GM06990 (cell line): Measurements from ENCODE around the gene MCOLN1.
A peak's percentile ranks its signal among the peaks of the same experiment; 100 is the strongest.
"Not testable (repeated sequence)": the region's sequence is repeated elsewhere in the genome, so short reads cannot be mapped to it uniquely, and the experiment has no call there.

Experiments used
- DNase-seq: peaks from one replicate; pipeline ENCODE4 v3.0.0-alpha.2; 2011; ENCODE audit not compliant: insufficient read length; ENCODE audit errors: extremely low read depth
- H3K27me3 ChIP-seq: replicated peaks from 2 replicates; pipeline ENCODE4 v1.6.0; 2011; ENCODE audit warnings: low read length; ENCODE audit not compliant: control insufficient read depth, insufficient read depth
- H3K36me3 ChIP-seq: 2 replicates; pipeline ENCODE4 v1.5.1; 2011; ENCODE audit warnings: low read length; ENCODE audit not compliant: control insufficient read depth, insufficient read depth
- H3K4me3 ChIP-seq: replicated peaks from 2 replicates; pipeline ENCODE4 v1.5.1; 2011; ENCODE audit warnings: low read depth, mild to moderate bottlenecking, control low read depth, low read length
- CTCF ChIP-seq: IDR thresholded peaks from 2 replicates; pipeline ENCODE4 v1.5.1; 2011; ENCODE audit warnings: low read length, control low read depth, mild to moderate bottlenecking, inconsistent platforms; ENCODE audit not compliant: insufficient read depth, poor library complexity, severe bottlenecking

Gene MCOLN1

GRCh38 chr19:7533925-7534480 is 11.6 kb downstream of the MCOLN1 start:
- Histone ChIP-seq H3K27me3 (no peaks in the 10 kb centered on the region), H3K36me3 (no peaks in the 10 kb centered on the region), H3K4me3 (peak overlapping the region; percentile 96)
- TF ChIP-seq CTCF, result no peak
- peak; percentile 83 for DNase-seq

GRCh38 chr19:7534531-7535046 is 12.2 kb downstream of the MCOLN1 start:
- no peaks in the 10 kb centered on the region for H3K27me3 ChIP-seq
- peak; percentile 24 for TF ChIP-seq CTCF
- peak overlapping the region; percentile 96 for H3K4me3 ChIP-seq
- no peaks in the 10 kb centered on the region for H3K36me3 ChIP-seq
- no peak for DNase-seq

GRCh38 chr19:7535047-7535997 is 12.9 kb downstream of the MCOLN1 start, which contains the start of gene PNPLA6:
PNPLA6 (plus strand) TSS chr19:7535717; CDS start chr19:7535789, 72 bp downstream.
- DNase-seq, result peak; percentile 94
- H3K36me3 ChIP-seq, result peaks cover under 1% of the 10 kb centered on the region
- TF ChIP-seq CTCF, result no peak
- H3K27me3 ChIP-seq, result no peaks in the 10 kb centered on the region
- H3K4me3 ChIP-seq, result peak within 1 kb of the TSS; percentile 96

GRCh38 chr19:7535998-7536695 is 13.7 kb downstream of the MCOLN1 start:
- H3K4me3 ChIP-seq, result peak overlapping the region; percentile 96
- no peak for TF ChIP-seq CTCF
- DNase-seq, result no peak

GRCh38 chr19:7538990-7539389 is 16.6 kb downstream of the MCOLN1 start:
- peaks cover 16% of the 10 kb centered on the region for H3K36me3 ChIP-seq
- not testable (repeated sequence) for H3K27me3 ChIP-seq, DNase-seq, H3K4me3 ChIP-seq

More at GRCh38 chr19:7535998-7536695, 13.7 kb downstream of the MCOLN1 start:
- no peaks in the 10 kb centered on the region for H3K27me3 ChIP-seq
- peaks cover 7% of the 10 kb centered on the region for H3K36me3 ChIP-seq
